HPDE6-E6E7 (cell line): ENCODE data around the gene AMFR.
A peak's percentile ranks its signal among the peaks of the same experiment; 100 is the strongest.
"Not testable (repeated sequence)": the region's sequence is repeated elsewhere in the genome, so short reads cannot be mapped to it uniquely, and the experiment has no call there.

Source experiments
- DNase-seq: peaks from one replicate; pipeline ENCODE4 v3.0.0; 2011; ENCODE audit warnings: missing footprints; ENCODE audit errors: extremely low spot score

AMFR gene

GRCh38 chr16:56424404-56424764 lies 961 bp downstream of the AMFR start:
- no peak for DNase-seq

- no peak for DNase-seq
Measured at GRCh38 chr16:56423584-56424403, 1.6 kb downstream of the AMFR start.

GRCh38 chr16:56422896-56423441 lies 2.4 kb downstream of the AMFR start:
- DNase-seq = no peak

GRCh38 chr16:56421976-56422669 lies 3.2 kb downstream of the AMFR start:
- no peak for DNase-seq

- no peak for DNase-seq
Measured at GRCh38 chr16:56421313-56421712, 4.0 kb downstream of the AMFR start.

GRCh38 chr16:56420613-56421012 lies 4.7 kb downstream of the AMFR start:
- no peak for DNase-seq

GRCh38 chr16:56419740-56420548 lies 5.4 kb downstream of the AMFR start:
- DNase-seq = no peak

GRCh38 chr16:56417138-56417537 lies 8.2 kb downstream of the AMFR start:
- DNase-seq = no peak

- no peak for DNase-seq
Measured at GRCh38 chr16:56415875-56416274, 9.5 kb downstream of the AMFR start.

GRCh38 chr16:56414366-56414765 lies 11.0 kb downstream of the AMFR start:
- DNase-seq = no peak

- no peak for DNase-seq
Measured at GRCh38 chr16:56413381-56413780, 12.0 kb downstream of the AMFR start.

- DNase-seq = no peak
Measured at GRCh38 chr16:56411624-56412023, 13.7 kb downstream of the AMFR start.

GRCh38 chr16:56411123-56411522 lies 14.2 kb downstream of the AMFR start:
- no peak for DNase-seq

- no peak for DNase-seq
Measured at GRCh38 chr16:56409195-56409594, 16.1 kb downstream of the AMFR start.

- DNase-seq = no peak
Measured at GRCh38 chr16:56408379-56409098, 16.8 kb downstream of the AMFR start.

- DNase-seq = no peak
Measured at GRCh38 chr16:56405977-56406672, 19.2 kb downstream of the AMFR start.

GRCh38 chr16:56401482-56401881 lies 23.9 kb downstream of the AMFR start:
- peak; percentile 39 for DNase-seq

- no peak for DNase-seq
Measured at GRCh38 chr16:56400458-56400857, 24.9 kb downstream of the AMFR start.

GRCh38 chr16:56399486-56399885 lies 25.9 kb downstream of the AMFR start:
- DNase-seq = no peak

GRCh38 chr16:56399047-56399446 lies 26.3 kb downstream of the AMFR start:
- no peak for DNase-seq

- DNase-seq = not testable (repeated sequence)
Measured at GRCh38 chr16:56396724-56397123, 28.6 kb downstream of the AMFR start.
